GM23338 (cell line): ENCODE measurements around the gene RSPH4A.

Experiments
- EZH2 ChIP-seq: fragments of 200-600 bp; sonication (generic); IDR thresholded peaks from one replicate; pipeline ENCODE4 v1.8.0; 2017; ENCODE audit warnings: antibody characterized with exemption, mild to moderate bottlenecking, low read depth; ENCODE audit not compliant: unreplicated experiment
- EZH2phosphoT487 ChIP-seq: fragments of 200-600 bp; sonication (generic); IDR thresholded peaks from one replicate; pipeline ENCODE4 v1.8.1; 2018; ENCODE audit warnings: antibody characterized with exemption; ENCODE audit not compliant: unreplicated experiment
- JUNB ChIP-seq: IDR thresholded peaks from one replicate; pipeline ENCODE4 v1.6.1; 2016; ENCODE audit warnings: antibody characterized with exemption; ENCODE audit not compliant: unreplicated experiment
- POLR2AphosphoS5 ChIP-seq: IDR thresholded peaks from 2 replicates; pipeline ENCODE4 v1.6.1; 2016; ENCODE audit warnings: antibody characterized with exemption, low read depth
- TF ChIP-seq, protein P1 (sequence below): IDR thresholded peaks from one replicate; pipeline ENCODE4 v1.6.1; 2018; ENCODE audit warnings: antibody characterized with exemption; ENCODE audit not compliant: unreplicated experiment
- TF ChIP-seq, protein P2 (sequence below), 2 experiments: fragments of 200-600 bp in 1 of 2; sonication (generic) in 1 of 2; conservative IDR thresholded peaks; 2 replicates each; pipeline versions ENCODE4 v1.5.1 to v1.6.1; 2016 to 2017; ENCODE audit warnings: antibody characterized with exemption in 2 of 2, low read depth in 2 of 2, mild to moderate bottlenecking in 2 of 2, moderate library complexity in 1 of 2
- TF ChIP-seq, protein P3 (sequence below): IDR thresholded peaks from 2 replicates; pipeline ENCODE4 v1.6.1; 2016; ENCODE audit warnings: antibody characterized with exemption

DNA sequence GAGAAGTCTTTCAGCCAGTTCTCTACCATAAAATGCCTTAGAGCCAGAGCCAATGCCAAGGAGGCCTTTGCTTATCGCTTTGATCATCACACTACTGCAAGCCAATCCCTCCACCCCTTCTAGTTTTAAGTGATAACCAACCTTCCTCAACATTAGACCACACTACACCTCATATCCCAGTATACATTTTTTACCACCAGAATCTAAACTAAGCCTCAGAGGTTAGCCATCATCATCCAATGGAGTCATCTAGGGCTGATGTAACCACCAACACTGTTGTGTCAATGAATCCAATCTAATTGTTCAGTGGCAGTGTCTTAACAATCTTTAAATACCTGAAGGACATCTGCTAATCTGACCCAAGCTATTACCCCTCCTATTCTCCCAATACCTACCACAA is 45.9 kb downstream of the RSPH4A start:
- no peak for TF ChIP-seq POLR2AphosphoS5
- TF ChIP-seq, protein P1, sequence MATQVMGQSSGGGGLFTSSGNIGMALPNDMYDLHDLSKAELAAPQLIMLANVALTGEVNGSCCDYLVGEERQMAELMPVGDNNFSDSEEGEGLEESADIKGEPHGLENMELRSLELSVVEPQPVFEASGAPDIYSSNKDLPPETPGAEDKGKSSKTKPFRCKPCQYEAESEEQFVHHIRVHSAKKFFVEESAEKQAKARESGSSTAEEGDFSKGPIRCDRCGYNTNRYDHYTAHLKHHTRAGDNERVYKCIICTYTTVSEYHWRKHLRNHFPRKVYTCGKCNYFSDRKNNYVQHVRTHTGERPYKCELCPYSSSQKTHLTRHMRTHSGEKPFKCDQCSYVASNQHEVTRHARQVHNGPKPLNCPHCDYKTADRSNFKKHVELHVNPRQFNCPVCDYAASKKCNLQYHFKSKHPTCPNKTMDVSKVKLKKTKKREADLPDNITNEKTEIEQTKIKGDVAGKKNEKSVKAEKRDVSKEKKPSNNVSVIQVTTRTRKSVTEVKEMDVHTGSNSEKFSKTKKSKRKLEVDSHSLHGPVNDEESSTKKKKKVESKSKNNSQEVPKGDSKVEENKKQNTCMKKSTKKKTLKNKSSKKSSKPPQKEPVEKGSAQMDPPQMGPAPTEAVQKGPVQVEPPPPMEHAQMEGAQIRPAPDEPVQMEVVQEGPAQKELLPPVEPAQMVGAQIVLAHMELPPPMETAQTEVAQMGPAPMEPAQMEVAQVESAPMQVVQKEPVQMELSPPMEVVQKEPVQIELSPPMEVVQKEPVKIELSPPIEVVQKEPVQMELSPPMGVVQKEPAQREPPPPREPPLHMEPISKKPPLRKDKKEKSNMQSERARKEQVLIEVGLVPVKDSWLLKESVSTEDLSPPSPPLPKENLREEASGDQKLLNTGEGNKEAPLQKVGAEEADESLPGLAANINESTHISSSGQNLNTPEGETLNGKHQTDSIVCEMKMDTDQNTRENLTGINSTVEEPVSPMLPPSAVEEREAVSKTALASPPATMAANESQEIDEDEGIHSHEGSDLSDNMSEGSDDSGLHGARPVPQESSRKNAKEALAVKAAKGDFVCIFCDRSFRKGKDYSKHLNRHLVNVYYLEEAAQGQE: no peak
- TF ChIP-seq, protein P2, sequence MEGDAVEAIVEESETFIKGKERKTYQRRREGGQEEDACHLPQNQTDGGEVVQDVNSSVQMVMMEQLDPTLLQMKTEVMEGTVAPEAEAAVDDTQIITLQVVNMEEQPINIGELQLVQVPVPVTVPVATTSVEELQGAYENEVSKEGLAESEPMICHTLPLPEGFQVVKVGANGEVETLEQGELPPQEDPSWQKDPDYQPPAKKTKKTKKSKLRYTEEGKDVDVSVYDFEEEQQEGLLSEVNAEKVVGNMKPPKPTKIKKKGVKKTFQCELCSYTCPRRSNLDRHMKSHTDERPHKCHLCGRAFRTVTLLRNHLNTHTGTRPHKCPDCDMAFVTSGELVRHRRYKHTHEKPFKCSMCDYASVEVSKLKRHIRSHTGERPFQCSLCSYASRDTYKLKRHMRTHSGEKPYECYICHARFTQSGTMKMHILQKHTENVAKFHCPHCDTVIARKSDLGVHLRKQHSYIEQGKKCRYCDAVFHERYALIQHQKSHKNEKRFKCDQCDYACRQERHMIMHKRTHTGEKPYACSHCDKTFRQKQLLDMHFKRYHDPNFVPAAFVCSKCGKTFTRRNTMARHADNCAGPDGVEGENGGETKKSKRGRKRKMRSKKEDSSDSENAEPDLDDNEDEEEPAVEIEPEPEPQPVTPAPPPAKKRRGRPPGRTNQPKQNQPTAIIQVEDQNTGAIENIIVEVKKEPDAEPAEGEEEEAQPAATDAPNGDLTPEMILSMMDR (conservative IDR thresholded peaks at IDR 0.05; ENCODE audit: low read depth in 2 of 2): no peak
- TF ChIP-seq EZH2: no peak
- TF ChIP-seq, protein P3, sequence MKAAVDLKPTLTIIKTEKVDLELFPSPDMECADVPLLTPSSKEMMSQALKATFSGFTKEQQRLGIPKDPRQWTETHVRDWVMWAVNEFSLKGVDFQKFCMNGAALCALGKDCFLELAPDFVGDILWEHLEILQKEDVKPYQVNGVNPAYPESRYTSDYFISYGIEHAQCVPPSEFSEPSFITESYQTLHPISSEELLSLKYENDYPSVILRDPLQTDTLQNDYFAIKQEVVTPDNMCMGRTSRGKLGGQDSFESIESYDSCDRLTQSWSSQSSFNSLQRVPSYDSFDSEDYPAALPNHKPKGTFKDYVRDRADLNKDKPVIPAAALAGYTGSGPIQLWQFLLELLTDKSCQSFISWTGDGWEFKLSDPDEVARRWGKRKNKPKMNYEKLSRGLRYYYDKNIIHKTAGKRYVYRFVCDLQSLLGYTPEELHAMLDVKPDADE: no peak
- TF ChIP-seq EZH2phosphoT487: no peak
- no peak for TF ChIP-seq JUNB
